Body of pancreas (tissue), 4 donors: ENCODE data around the gene RAVER1.

Experiments used
- CTCF ChIP-seq, 7 experiments: fragments of 450-650 bp in 4 of 7; fragments of 200-600 bp in 3 of 7; sonication (generic) in 3 of 7; IDR thresholded peaks; one replicate each; pipeline ENCODE4 v1.5.1; 2016 to 2019; ENCODE audit warnings: antibody characterized with exemption in 7 of 7
- POLR2A ChIP-seq, 3 donors: fragments of 450-650 bp; IDR thresholded peaks; one replicate each; pipeline ENCODE4 v1.6.1; 2016; ENCODE audit warnings: antibody characterized with exemption in 3 of 3, mild to moderate bottlenecking in 2 of 3

DNA sequence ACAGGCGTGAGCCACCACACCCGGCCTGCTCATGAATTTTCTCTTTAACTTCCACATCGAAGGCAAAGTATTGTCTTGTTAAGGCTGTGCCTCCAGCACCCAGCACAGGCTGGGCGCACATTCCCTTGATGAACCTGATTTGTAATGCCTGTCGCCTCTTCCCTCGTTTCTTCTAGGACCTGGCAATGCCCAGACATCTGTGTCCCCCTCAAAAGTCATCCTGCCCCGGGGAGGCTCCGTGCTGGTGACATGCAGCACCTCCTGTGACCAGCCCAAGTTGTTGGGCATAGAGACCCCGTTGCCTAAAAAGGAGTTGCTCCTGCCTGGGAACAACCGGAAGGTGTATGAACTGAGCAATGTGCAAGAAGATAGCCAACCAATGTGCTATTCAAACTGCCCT, 58.7 kb downstream of the RAVER1 start:
- TF ChIP-seq CTCF (IDR thresholded peaks at IDR 0.05) (no peak), POLR2A (IDR thresholded peaks at IDR 0.05) (no peak)
